ENCODE results near the gene RNF112.

The RNF112 gene

GRCh38 chr17:19410875-19411620 is at the start of gene RNF112:
TSS of gene RNF112 (plus strand) at chr17:19411232. CDS start at chr17:19411409, 177 bp downstream.
- DNase-seq (ENCODE audit: low read depth) = no peak

- DNase-seq (ENCODE audit: low read depth) = no peak
Observed at GRCh38 chr17:19361326-19361725, 49.7 kb upstream of the RNF112 start.

- DNase-seq (ENCODE audit: low read depth) = no peak
Observed at GRCh38 chr17:19361944-19362276, 49.1 kb upstream of the RNF112 start.

- peak; percentile 89 for DNase-seq (ENCODE audit: low read depth)
Observed at GRCh38 chr17:19362277-19363113, 48.5 kb upstream of the RNF112 start, which contains the start of gene B9D1. TSS of gene B9D1 (minus strand) at chr17:19362723. CDS start at chr17:19362569, 154 bp downstream.

- DNase-seq (ENCODE audit: low read depth) = no peak
Observed at GRCh38 chr17:19363114-19363438, 48.0 kb upstream of the RNF112 start.

GRCh38 chr17:19363460-19364035 is 47.5 kb upstream of the RNF112 start:
- DNase-seq (ENCODE audit: low read depth) = no peak

GRCh38 chr17:19364699-19365498 is 46.1 kb upstream of the RNF112 start:
- DNase-seq (ENCODE audit: low read depth) = no peak

- DNase-seq (ENCODE audit: low read depth) = no peak
Observed at GRCh38 chr17:19365499-19365817, 45.6 kb upstream of the RNF112 start.

- DNase-seq (ENCODE audit: low read depth) = no peak
Observed at GRCh38 chr17:19365833-19366636, 45.0 kb upstream of the RNF112 start.

GRCh38 chr17:19366637-19366972 is 44.4 kb upstream of the RNF112 start:
- no peak for DNase-seq (ENCODE audit: low read depth)

- DNase-seq (ENCODE audit: low read depth) = no peak
Observed at GRCh38 chr17:19368229-19368628, 42.8 kb upstream of the RNF112 start.

- no peak for DNase-seq (ENCODE audit: low read depth)
Observed at GRCh38 chr17:19369107-19369778, 41.8 kb upstream of the RNF112 start.

- no peak for DNase-seq (ENCODE audit: low read depth)
Observed at GRCh38 chr17:19369846-19370492, 41.1 kb upstream of the RNF112 start.

- DNase-seq (ENCODE audit: low read depth) = no peak
Observed at GRCh38 chr17:19370493-19370960, 40.5 kb upstream of the RNF112 start.

- DNase-seq (ENCODE audit: low read depth) = no peak
Observed at GRCh38 chr17:19371259-19372010, 39.6 kb upstream of the RNF112 start.

- no peak for DNase-seq (ENCODE audit: low read depth)
Observed at GRCh38 chr17:19372011-19372370, 39.0 kb upstream of the RNF112 start.

GRCh38 chr17:19372439-19372838 is 38.6 kb upstream of the RNF112 start:
- DNase-seq (ENCODE audit: low read depth) = no peak

- no peak for DNase-seq (ENCODE audit: low read depth)
Observed at GRCh38 chr17:19372866-19373504, 38.0 kb upstream of the RNF112 start.

GRCh38 chr17:19374136-19374535 is 36.9 kb upstream of the RNF112 start:
- no peak for DNase-seq (ENCODE audit: low read depth)
